ENCODE data around the gene ABLIM2.

GRCh38 chr4:7937006-7937405 lies 221.6 kb downstream of the ABLIM2 start:
- TF ChIP-seq CTCF (IDR thresholded peaks at IDR 0.05) (no peak), POLR2A (IDR thresholded peaks at IDR 0.05) (no peak)
